ENCODE measurements around the gene PPARG.

GRCh38 chr3:12275974-12276650, 12.8 kb upstream of the PPARG start:
- no peak for TF ChIP-seq CTCF (conservative IDR thresholded peaks at IDR 0.05)
- no peak for TF ChIP-seq EZH2 (IDR thresholded peaks at IDR 0.05; ENCODE audit: low read depth)
